Measurements from ENCODE around the gene PODXL2.

Gene PODXL2

GRCh38 chr3:127628788-127629466 is at the start of gene PODXL2:
Gene PODXL2 (plus strand): TSS chr3:127629185. CDS start chr3:127629220, 35 bp downstream.
- H3K4me3 ChIP-seq: peak within 1 kb of the TSS; percentile 26 to 52 (median 38)
- H3K27ac ChIP-seq: no peak within 1 kb of the TSS

GRCh38 chr3:127580327-127581060 is 48.5 kb upstream of the PODXL2 start:
- no peak overlapping the region for H3K27ac ChIP-seq
- H3K4me3 ChIP-seq: no peak overlapping the region

GRCh38 chr3:127584734-127585133 is 44.3 kb upstream of the PODXL2 start:
- no peak overlapping the region for H3K27ac ChIP-seq

GRCh38 chr3:127585163-127585812 is 43.7 kb upstream of the PODXL2 start:
- Histone ChIP-seq H3K4me3 (no peak overlapping the region), H3K27ac (peak overlapping the region in 1 of 21 experiments; percentile 0)

More at GRCh38 chr3:127584734-127585133, 44.3 kb upstream of the PODXL2 start:
- no peak overlapping the region for H3K4me3 ChIP-seq

GRCh38 chr3:127585813-127586413 is 43.1 kb upstream of the PODXL2 start:
- no peak overlapping the region for H3K4me3 ChIP-seq
- peak overlapping the region in 1 of 21 experiments; percentile 0 for H3K27ac ChIP-seq

GRCh38 chr3:127587876-127588275 is 41.1 kb upstream of the PODXL2 start:
- no peak overlapping the region for H3K4me3 ChIP-seq
- peak overlapping the region in 1 of 21 experiments; percentile 26 for H3K27ac ChIP-seq

GRCh38 chr3:127588806-127589577 is 40.0 kb upstream of the PODXL2 start:
- Histone ChIP-seq H3K27ac (peak overlapping the region in 18 of 21 experiments; percentile 79 to 97 (median 94)), H3K4me3 (peak overlapping the region; percentile 62 to 100 (median 93))

GRCh38 chr3:127589600-127590281 is 39.2 kb upstream of the PODXL2 start:
- H3K4me3 ChIP-seq: peak overlapping the region; percentile 62 to 100 (median 93)
- H3K27ac ChIP-seq: peak overlapping the region; percentile 78 to 97 (median 92)

GRCh38 chr3:127590282-127590592 is 38.7 kb upstream of the PODXL2 start:
- Histone ChIP-seq H3K4me3 (peak overlapping the region; percentile 62 to 100 (median 93)), H3K27ac (peak overlapping the region; percentile 78 to 97 (median 92))

- Histone ChIP-seq H3K27ac (peak within 1 kb of the TSS; percentile 78 to 97 (median 92)), H3K4me3 (peak within 1 kb of the TSS; percentile 62 to 100 (median 93))
These were observed 38.2 kb upstream of the PODXL2 start, which contains the start of gene TPRA1 for GRCh38 chr3:127590593-127591465. Gene TPRA1 (minus strand): TSS chr3:127590733. CDS start chr3:127580146, 10,587 bp downstream.

- H3K4me3 ChIP-seq: no peak overlapping the region
- no peak overlapping the region for H3K27ac ChIP-seq
These were observed 35.8 kb upstream of the PODXL2 start for GRCh38 chr3:127593178-127593577.

GRCh38 chr3:127595303-127595702 is 33.7 kb upstream of the PODXL2 start:
- Histone ChIP-seq H3K4me3 (no peak overlapping the region), H3K27ac (no peak overlapping the region)

- Histone ChIP-seq H3K27ac (peak overlapping the region in 4 of 21 experiments; percentile 29 to 83 (median 76)), H3K4me3 (peak overlapping the region in 5 of 7 experiments; percentile 48 to 63 (median 53))
These were observed 31.8 kb upstream of the PODXL2 start for GRCh38 chr3:127597020-127597771.

GRCh38 chr3:127598841-127599570 is 30.0 kb upstream of the PODXL2 start:
- Histone ChIP-seq H3K4me3 (peak overlapping the region; percentile 48 to 63 (median 53)), H3K27ac (peak overlapping the region in 17 of 21 experiments; percentile 33 to 83 (median 67))

GRCh38 chr3:127600749-127601456 is 28.1 kb upstream of the PODXL2 start:
- no peak overlapping the region for H3K4me3 ChIP-seq
- no peak overlapping the region for H3K27ac ChIP-seq

GRCh38 chr3:127604035-127604434 is 24.9 kb upstream of the PODXL2 start:
- H3K27ac ChIP-seq: no peak overlapping the region
- no peak overlapping the region for H3K4me3 ChIP-seq
